Kidney epithelial cell (primary cell): ENCODE results near the gene PEPD. TPM values are rescaled to one million over a fixed set of nuclear protein-coding genes. Genes with fewer than 3 reads are reported as not detected.

Experiments used
- DNase-seq: peaks from one replicate; pipeline ENCODE4 v3.0.0-alpha.2; 2010; ENCODE audit warnings: low read depth
- H3K27me3 ChIP-seq: 2 replicates; pipeline ENCODE4 v1.6.0; 2011; ENCODE audit warnings: low read length; ENCODE audit not compliant: control insufficient read depth, insufficient read depth
- H3K36me3 ChIP-seq: 2 replicates; pipeline ENCODE4 v1.5.1; 2011; ENCODE audit warnings: low read length; ENCODE audit not compliant: control insufficient read depth, insufficient read depth
- H3K4me3 ChIP-seq: 2 replicates; pipeline ENCODE4 v1.5.1; 2011; ENCODE audit warnings: low read depth, mild to moderate bottlenecking, control low read depth, low read length
- total RNA-seq: library from RNA; depleted of rRNA; stranded (reverse); fragments of >200 nt; gene quantifications from 2 replicates; pipeline ENCODE4 v1.2.3, GENCODE V29; 2015
- TF ChIP-seq, protein P1 (sequence below): IDR thresholded peaks from 2 replicates; pipeline ENCODE4 v1.5.1; 2011; ENCODE audit warnings: mild to moderate bottlenecking, moderate library complexity, low read length, control low read depth, inconsistent platforms; ENCODE audit not compliant: insufficient read depth, poor library complexity, severe bottlenecking

The PEPD gene
- total RNA-seq, 1 donor from 2014 or later = 88.6 TPM

DNA sequence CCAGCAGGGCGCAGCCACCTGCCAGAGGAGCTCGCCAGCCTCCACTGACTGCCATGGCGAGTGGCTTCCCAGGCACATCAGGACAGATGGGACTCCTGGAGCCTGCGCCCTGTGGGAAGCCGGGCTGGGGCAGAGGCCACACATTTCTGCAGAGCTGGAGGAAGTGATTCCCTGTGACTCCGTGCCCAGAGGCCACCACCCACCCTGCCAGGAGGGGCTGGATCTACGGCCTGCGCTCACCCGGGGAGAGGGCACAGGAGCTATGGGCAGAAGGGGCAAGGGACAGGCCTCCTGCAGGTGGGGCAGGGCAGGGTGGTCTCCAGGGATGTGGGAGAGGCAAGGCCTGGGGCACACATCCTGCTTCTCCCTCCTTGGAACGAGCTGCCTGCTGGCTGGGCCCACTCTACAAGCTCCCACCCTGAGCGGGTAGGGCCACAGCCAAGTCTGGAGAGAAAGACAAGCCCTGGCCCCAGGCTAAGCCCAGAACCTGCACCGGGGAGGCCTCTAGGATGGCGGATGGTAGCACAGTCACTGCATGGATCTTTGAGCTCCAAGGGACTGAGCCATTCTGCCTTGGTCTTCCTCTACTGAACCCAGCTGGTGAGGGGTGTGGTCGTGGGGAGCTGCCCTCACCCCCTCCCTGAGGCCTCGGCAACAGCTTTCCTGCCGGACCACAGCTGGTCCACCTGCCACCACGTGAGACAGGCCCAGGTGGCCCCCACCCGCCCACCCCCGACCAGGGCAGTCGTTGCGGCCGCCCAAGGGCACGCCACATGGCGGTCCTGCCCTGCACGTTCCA, 107.5 kb downstream of the PEPD start:
- Histone ChIP-seq H3K27me3 (no peaks in the 10 kb centered on the region), H3K4me3 (no peak overlapping the region), H3K36me3 (no peaks in the 10 kb centered on the region)
- TF ChIP-seq, protein P1, sequence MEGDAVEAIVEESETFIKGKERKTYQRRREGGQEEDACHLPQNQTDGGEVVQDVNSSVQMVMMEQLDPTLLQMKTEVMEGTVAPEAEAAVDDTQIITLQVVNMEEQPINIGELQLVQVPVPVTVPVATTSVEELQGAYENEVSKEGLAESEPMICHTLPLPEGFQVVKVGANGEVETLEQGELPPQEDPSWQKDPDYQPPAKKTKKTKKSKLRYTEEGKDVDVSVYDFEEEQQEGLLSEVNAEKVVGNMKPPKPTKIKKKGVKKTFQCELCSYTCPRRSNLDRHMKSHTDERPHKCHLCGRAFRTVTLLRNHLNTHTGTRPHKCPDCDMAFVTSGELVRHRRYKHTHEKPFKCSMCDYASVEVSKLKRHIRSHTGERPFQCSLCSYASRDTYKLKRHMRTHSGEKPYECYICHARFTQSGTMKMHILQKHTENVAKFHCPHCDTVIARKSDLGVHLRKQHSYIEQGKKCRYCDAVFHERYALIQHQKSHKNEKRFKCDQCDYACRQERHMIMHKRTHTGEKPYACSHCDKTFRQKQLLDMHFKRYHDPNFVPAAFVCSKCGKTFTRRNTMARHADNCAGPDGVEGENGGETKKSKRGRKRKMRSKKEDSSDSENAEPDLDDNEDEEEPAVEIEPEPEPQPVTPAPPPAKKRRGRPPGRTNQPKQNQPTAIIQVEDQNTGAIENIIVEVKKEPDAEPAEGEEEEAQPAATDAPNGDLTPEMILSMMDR = no peak
- no peak for DNase-seq

DNA sequence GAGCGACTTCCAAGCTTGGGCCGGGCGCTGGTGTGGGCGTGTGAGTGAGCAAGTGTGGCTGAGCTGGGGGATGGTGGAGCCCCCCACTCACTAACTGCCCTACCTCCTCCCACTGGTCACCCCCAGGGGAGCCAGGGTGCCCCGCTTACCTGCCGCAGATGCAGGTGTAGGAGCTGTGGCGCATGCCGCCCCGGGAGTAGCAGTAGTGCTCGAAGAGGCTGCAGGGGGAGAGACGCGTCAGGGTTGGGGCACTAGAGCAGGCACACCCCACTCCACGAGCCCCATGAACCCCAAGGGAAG, 108.2 kb downstream of the PEPD start:
- no peak overlapping the region for H3K4me3 ChIP-seq
- H3K27me3 ChIP-seq = no peaks in the 10 kb centered on the region
- TF ChIP-seq, protein P1 = no peak
- no peak for DNase-seq
- no peaks in the 10 kb centered on the region for H3K36me3 ChIP-seq

DNA sequence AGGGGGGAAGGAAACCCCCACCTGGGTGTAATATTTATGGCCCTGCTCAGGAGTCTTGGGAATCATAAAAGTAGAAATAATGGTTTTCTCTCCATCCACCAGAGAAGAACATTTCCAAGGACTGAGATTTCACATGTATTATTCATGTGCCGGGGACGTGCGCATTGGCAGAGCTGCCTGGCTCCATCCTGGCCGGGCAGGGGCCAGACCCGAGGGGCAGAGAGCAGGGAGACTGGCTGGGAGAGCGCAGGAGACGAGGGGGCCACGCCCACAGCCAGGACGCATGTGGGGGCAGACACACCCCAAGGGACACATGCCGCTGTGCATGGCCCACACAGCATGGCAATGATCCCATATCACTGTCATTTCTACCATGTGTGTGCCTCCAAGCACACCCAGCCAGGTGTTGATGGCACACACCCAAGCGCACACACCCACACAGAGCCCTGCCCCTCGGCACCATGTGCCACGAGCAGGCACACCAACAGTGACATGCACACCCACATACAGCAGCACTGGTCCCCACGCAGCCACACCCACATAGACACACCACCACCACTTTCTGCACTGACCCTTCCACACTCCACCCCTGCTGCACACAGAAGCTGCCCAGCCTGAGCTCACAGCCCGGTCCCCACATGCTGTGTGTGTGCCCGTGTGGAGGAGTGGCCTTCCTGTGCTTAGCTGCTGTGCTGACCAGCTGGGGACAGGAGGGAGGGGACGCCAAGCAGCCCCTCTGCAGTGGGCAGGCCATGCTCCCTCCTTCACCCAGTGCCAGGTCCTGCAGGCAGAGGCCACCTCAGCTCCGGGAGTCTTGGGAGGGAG, 108.8 kb downstream of the PEPD start:
- TF ChIP-seq, protein P1 = no peak
- Histone ChIP-seq H3K4me3 (no peak overlapping the region), H3K27me3 (no peaks in the 10 kb centered on the region), H3K36me3 (no peaks in the 10 kb centered on the region)
- DNase-seq = no peak

DNA sequence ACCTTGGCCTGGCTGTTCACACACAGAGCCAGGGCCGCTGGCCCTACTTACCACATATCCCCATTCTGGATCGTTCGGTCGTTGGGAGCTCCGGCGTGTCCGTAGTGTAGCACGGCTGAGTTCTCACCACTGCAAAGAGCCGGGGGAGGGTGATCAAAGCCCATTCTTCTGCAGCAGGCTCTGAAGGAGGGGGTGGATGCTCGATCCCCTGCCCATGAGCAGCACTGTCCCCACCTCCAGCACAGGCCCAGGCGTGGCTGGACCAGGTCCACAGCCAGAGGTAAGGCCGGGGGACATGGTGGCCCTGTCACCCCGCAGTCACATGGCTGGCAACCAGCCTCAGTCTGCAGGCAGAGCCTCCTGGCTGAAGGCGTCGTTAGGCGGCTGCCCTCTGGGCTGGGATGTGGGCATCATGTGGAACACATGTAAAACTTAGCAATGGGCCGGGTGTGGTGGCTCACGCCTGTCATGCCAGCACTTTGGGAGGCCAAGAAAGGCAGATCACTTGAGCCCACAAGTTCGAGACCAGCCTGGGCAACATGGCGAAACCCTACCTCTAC, 109.9 kb downstream of the PEPD start:
- Histone ChIP-seq H3K27me3 (no peaks in the 10 kb centered on the region), H3K4me3 (no peak overlapping the region), H3K36me3 (no peaks in the 10 kb centered on the region)
- DNase-seq = no peak
- TF ChIP-seq, protein P1 = no peak

DNA sequence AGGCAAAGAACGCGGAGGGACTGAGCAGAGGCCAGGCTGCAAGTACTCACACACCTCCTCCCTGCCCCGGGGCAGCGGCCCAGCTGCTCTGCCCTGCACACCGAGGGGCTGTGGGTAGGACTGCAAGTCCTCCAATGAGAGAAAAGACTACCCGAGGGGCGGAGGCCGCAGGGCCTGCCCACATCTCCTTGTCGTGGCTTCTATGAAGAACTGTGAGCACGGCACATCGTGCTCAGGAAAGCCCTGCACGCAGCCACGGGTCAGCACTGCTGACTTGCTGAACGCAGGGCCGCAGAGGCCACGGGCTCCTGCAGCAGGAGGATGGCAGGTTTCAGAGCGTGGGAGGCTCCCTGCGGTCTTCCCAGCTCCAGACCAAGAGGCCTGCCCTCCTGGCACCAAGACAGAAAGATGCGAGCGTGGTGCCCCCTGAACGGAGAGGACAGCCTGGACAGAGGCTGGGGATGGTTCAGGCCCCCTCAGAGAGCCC, 110.6 kb downstream of the PEPD start:
- no peaks in the 10 kb centered on the region for H3K27me3 ChIP-seq
- H3K4me3 ChIP-seq = no peak overlapping the region
- H3K36me3 ChIP-seq = no peaks in the 10 kb centered on the region
- DNase-seq = no peak
- TF ChIP-seq, protein P1 = no peak
